Measurements from ENCODE around the gene NISCH.

DNA sequence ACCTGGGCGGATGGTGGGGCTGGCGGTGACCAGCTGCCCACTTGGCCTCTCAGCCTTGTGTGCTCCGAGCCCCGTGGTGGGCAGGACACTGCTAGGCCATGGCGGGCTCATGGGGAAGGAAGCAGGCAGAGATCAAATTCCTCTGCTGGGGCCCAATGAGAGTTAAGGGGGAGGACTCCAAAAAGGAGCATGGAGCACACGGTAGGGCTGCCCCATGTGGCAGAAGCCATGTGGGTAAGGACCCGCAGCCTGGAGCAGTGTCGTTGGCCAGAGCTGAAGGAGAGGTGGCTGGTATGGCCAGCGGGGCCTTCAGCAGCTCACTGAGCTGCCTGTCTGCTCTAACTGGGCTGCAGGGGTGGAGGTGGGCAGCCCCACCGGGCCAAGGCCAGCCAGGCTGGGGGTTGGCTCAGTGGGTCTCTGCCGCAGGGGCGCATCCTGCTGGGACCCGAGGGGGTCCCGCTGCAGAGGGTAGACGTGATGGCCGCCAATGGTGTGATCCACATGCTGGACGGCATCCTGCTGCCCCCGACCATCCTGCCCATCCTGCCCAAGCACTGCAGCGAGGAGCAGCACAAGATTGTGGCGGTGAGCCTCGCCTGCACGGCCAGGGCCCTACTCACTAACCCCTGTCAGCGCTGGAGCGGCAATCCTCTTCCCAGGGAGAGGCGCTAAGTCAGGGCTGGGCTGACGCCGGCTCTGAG lies 51.0 kb downstream of the NISCH start:
- TF ChIP-seq, protein P1, sequence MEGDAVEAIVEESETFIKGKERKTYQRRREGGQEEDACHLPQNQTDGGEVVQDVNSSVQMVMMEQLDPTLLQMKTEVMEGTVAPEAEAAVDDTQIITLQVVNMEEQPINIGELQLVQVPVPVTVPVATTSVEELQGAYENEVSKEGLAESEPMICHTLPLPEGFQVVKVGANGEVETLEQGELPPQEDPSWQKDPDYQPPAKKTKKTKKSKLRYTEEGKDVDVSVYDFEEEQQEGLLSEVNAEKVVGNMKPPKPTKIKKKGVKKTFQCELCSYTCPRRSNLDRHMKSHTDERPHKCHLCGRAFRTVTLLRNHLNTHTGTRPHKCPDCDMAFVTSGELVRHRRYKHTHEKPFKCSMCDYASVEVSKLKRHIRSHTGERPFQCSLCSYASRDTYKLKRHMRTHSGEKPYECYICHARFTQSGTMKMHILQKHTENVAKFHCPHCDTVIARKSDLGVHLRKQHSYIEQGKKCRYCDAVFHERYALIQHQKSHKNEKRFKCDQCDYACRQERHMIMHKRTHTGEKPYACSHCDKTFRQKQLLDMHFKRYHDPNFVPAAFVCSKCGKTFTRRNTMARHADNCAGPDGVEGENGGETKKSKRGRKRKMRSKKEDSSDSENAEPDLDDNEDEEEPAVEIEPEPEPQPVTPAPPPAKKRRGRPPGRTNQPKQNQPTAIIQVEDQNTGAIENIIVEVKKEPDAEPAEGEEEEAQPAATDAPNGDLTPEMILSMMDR (IDR thresholded peaks at IDR 0.05), result no peak
- TF ChIP-seq POLR2A (IDR thresholded peaks at IDR 0.05), result no peak

Measured in breast epithelium (tissue), 3 donors.